IMR-90 (cell line): Measurements from ENCODE around the gene ACSS1.

Experiments used
- BHLHE40 ChIP-seq: fragments of 150-350 bp; IDR thresholded peaks from 2 replicates; pipeline ENCODE4 v1.6.1; 2016; ENCODE audit warnings: mild to moderate bottlenecking, low read depth, low read length
- CEBPB ChIP-seq: IDR thresholded peaks from 2 replicates; pipeline ENCODE4 v1.6.1; 2012; ENCODE audit warnings: low read depth, low read length, improper control_type of control experiment
- CTCF ChIP-seq: conservative IDR thresholded peaks from 2 replicates; pipeline ENCODE4 v1.5.1; 2012; ENCODE audit warnings: mild to moderate bottlenecking, low read depth, low read length, improper control_type of control experiment
- ELK1 ChIP-seq: fragments of 150-350 bp; IDR thresholded peaks from 2 replicates; pipeline ENCODE4 v1.6.1; 2016; ENCODE audit warnings: low read depth, mild to moderate bottlenecking, low read length, moderate library complexity, borderline replicate concordance
- POLR2A ChIP-seq: IDR thresholded peaks from 2 replicates; pipeline ENCODE4 v1.6.1; 2012; ENCODE audit warnings: mild to moderate bottlenecking, low read depth, low read length
- SMC3 ChIP-seq: fragments of 150-350 bp; IDR thresholded peaks from 2 replicates; pipeline ENCODE4 v1.6.1; 2016; ENCODE audit warnings: low read depth, mild to moderate bottlenecking, antibody characterized with exemption, low read length, moderate library complexity
- USF2 ChIP-seq: fragments of 150-350 bp; IDR thresholded peaks from 2 replicates; pipeline ENCODE4 v1.6.1; 2017; ENCODE audit warnings: mild to moderate bottlenecking, antibody characterized with exemption, low read length, low read depth

GRCh38 chr20:25032478-25033264 lies 25.3 kb downstream of the ACSS1 start:
- TF ChIP-seq CTCF (no peak), USF2 (no peak), ELK1 (no peak), POLR2A (no peak), BHLHE40 (no peak), CEBPB (no peak), SMC3 (no peak)
